MCF 10A (cell line): ENCODE measurements around the gene GBP2. TPM values are rescaled to one million over a fixed set of nuclear protein-coding genes. Genes with fewer than 3 reads are reported as not detected.

ENCODE experiments used
- BruUV-seq: library from RNA; stranded (reverse); fragments of 400-500 nt; replicated peaks from 2 replicates; lab custom pipeline; 2021; lab: Mats Ljungman, UMichigan
- CTCF ChIA-PET: fragments of 300-600 bp; sonication (Branson Sonifier 250); formaldehyde crosslinking; extraction: SDS; loops from one replicate; lab custom pipeline; 2021; ENCODE audit warnings: antibody characterized with exemption, inconsistent platforms; lab: Yijun Ruan, JAX
- POLR2A ChIA-PET: fragments of 300-600, 350-650 bp; sonication (Branson Sonifier 250); formaldehyde crosslinking; extraction: SDS; loops from one replicate; lab custom pipeline; 2020; ENCODE audit warnings: antibody characterized with exemption, inconsistent platforms; lab: Yijun Ruan, JAX
- DNase-seq: peaks from one replicate; pipeline ENCODE4 v3.0.0-alpha.2; 2018; ENCODE audit not compliant: unreplicated experiment
- H3K27ac Mint-ChIP-seq: one replicate; pipeline ENCODE4 v1.8.0; 2022; ENCODE audit warnings: mild to moderate bottlenecking, low read depth, mixed read lengths; ENCODE audit not compliant: unreplicated experiment
- H3K27me3 Mint-ChIP-seq: one replicate; pipeline ENCODE4 v1.8.0; 2022; ENCODE audit warnings: mixed read lengths; ENCODE audit not compliant: insufficient read depth, unreplicated experiment
- H3K36me3 Mint-ChIP-seq: one replicate; pipeline ENCODE4 v1.8.0; 2022; ENCODE audit warnings: mild to moderate bottlenecking, moderate library complexity, mixed read lengths; ENCODE audit not compliant: insufficient read depth, unreplicated experiment
- H3K4me1 Mint-ChIP-seq: one replicate; pipeline ENCODE4 v1.8.0; 2022; ENCODE audit warnings: mixed read lengths; ENCODE audit not compliant: insufficient read depth, unreplicated experiment
- H3K4me3 Mint-ChIP-seq: one replicate; pipeline ENCODE4 v1.8.0; 2022; ENCODE audit warnings: mild to moderate bottlenecking, moderate library complexity, mixed read lengths; ENCODE audit not compliant: unreplicated experiment
- H3K9me3 Mint-ChIP-seq: one replicate; pipeline ENCODE4 v1.8.0; 2022; ENCODE audit warnings: mixed read lengths; ENCODE audit not compliant: unreplicated experiment
- CTCF ChIP-seq: fragments of 200-600 bp; IDR thresholded peaks from one replicate; pipeline ENCODE4 v1.8.0; 2022; ENCODE audit warnings: antibody characterized with exemption, mild to moderate bottlenecking; ENCODE audit not compliant: unreplicated experiment
- intact Hi-C: fragments of 100-400 bp; cut with micrococcal nuclease; formaldehyde crosslinking; loops from 2 replicates; pipeline ENCODE4 v1.14.1; 2022
- total RNA-seq: library from RNA; stranded (reverse); gene quantifications from 2 replicates; pipeline ENCODE4 v1.2.3, GENCODE V29; 2022

Gene GBP2
- total RNA-seq, 1 experiment from 2014 or later: 2.2 TPM

- H3K4me1 Mint-ChIP-seq: no peaks in the 10 kb centered on the region
- no TSS peak for BruUV-seq
These were observed 21.8 kb downstream of the GBP2 start for GRCh38 chr1:89104147-89104546.

GRCh38 chr1:89102021-89102420 lies 23.9 kb downstream of the GBP2 start:
- peaks cover 7% of the 10 kb centered on the region for H3K9me3 Mint-ChIP-seq
- no peaks in the 10 kb centered on the region for H3K36me3 Mint-ChIP-seq
- H3K27me3 Mint-ChIP-seq: no peaks in the 10 kb centered on the region
- no peak for DNase-seq
- ChIA-PET CTCF (no interaction called here), POLR2A (no interaction called here)
- BruUV-seq: no TSS peak
- intact Hi-C loops: no loop called here
- no peaks in the 10 kb centered on the region for H3K4me1 Mint-ChIP-seq
- H3K27ac Mint-ChIP-seq: no peak overlapping the region
- TF ChIP-seq CTCF: no peak
- no peak overlapping the region for H3K4me3 Mint-ChIP-seq

More at GRCh38 chr1:89104147-89104546, 21.8 kb downstream of the GBP2 start:
- Mint-ChIP-seq H3K36me3 (peaks cover 11% of the 10 kb centered on the region), H3K27ac (no peak overlapping the region), H3K9me3 (no peaks in the 10 kb centered on the region), H3K4me3 (no peak overlapping the region), H3K27me3 (no peaks in the 10 kb centered on the region)
- CTCF ChIA-PET: no interaction called here
- DNase-seq: no peak
- intact Hi-C loops: no loop called here
- POLR2A ChIA-PET: no interaction called here
- TF ChIP-seq CTCF: no peak

- no peaks in the 10 kb centered on the region for H3K36me3 Mint-ChIP-seq
- BruUV-seq: no TSS peak
- H3K4me1 Mint-ChIP-seq: no peaks in the 10 kb centered on the region
- intact Hi-C loops: no loop called here
- H3K27ac Mint-ChIP-seq: no peak overlapping the region
- peaks cover 7% of the 10 kb centered on the region for H3K9me3 Mint-ChIP-seq
- ChIA-PET POLR2A (interaction anchor here (0.9 kb wide), 1 partner anchor 17 kb away, joined by 5 read pairs; no protein-coding TSS in a partner anchor), CTCF (interaction anchor here (0.6 to 1.7 kb wide), 3 partner anchors 15 to 221 kb away, joined by 3 to 5 read pairs (median 3); no protein-coding TSS in a partner anchor)
- DNase-seq: no peak
- H3K4me3 Mint-ChIP-seq: no peak overlapping the region
- no peak for TF ChIP-seq CTCF
- no peaks in the 10 kb centered on the region for H3K27me3 Mint-ChIP-seq
These were observed 25.5 kb downstream of the GBP2 start for GRCh38 chr1:89100412-89100811.

- no TSS peak for BruUV-seq
- no peaks in the 10 kb centered on the region for H3K4me1 Mint-ChIP-seq
These were observed 27.1 kb downstream of the GBP2 start for GRCh38 chr1:89098857-89099256.

More at GRCh38 chr1:89098857-89099256, 27.1 kb downstream of the GBP2 start:
- H3K4me3 Mint-ChIP-seq: no peak overlapping the region
- H3K27ac Mint-ChIP-seq: no peak overlapping the region
- peaks cover 7% of the 10 kb centered on the region for H3K9me3 Mint-ChIP-seq
- intact Hi-C loops: no loop called here
- DNase-seq: no peak
- H3K27me3 Mint-ChIP-seq: no peaks in the 10 kb centered on the region
- POLR2A ChIA-PET: no interaction called here
- CTCF ChIA-PET: interaction anchor here (0.6 kb wide), 1 partner anchor 27 kb away, joined by 4 read pairs; no protein-coding TSS in a partner anchor
- no peak for TF ChIP-seq CTCF
- no peaks in the 10 kb centered on the region for H3K36me3 Mint-ChIP-seq
